ENCODE measurements around the gene SYCP2L.

SYCP2L gene

GRCh38 chr6:11006061-11006460, 119.2 kb downstream of the SYCP2L start:
- Histone ChIP-seq H3K4me3 (ENCODE audit: low read depth, low read length) (no peak overlapping the region), H3K9ac (ENCODE audit: low read depth, low read length) (no peak overlapping the region), H3K4me1 (ENCODE audit: control insufficient read depth, insufficient read depth, low read length) (peaks cover 11% of the 10 kb centered on the region), H3K27ac (ENCODE audit: low read depth, low read length) (no peak overlapping the region), H3K36me3 (ENCODE audit: control insufficient read depth, insufficient read depth, low read length) (no peaks in the 10 kb centered on the region), H3K27me3 (ENCODE audit: control insufficient read depth, insufficient read depth, low read length) (no peaks in the 10 kb centered on the region; the same call in 1 of the 2 replicates), H3K9me3 (ENCODE audit: control insufficient read depth, insufficient read depth, low read length) (no peaks in the 10 kb centered on the region)

DNA sequence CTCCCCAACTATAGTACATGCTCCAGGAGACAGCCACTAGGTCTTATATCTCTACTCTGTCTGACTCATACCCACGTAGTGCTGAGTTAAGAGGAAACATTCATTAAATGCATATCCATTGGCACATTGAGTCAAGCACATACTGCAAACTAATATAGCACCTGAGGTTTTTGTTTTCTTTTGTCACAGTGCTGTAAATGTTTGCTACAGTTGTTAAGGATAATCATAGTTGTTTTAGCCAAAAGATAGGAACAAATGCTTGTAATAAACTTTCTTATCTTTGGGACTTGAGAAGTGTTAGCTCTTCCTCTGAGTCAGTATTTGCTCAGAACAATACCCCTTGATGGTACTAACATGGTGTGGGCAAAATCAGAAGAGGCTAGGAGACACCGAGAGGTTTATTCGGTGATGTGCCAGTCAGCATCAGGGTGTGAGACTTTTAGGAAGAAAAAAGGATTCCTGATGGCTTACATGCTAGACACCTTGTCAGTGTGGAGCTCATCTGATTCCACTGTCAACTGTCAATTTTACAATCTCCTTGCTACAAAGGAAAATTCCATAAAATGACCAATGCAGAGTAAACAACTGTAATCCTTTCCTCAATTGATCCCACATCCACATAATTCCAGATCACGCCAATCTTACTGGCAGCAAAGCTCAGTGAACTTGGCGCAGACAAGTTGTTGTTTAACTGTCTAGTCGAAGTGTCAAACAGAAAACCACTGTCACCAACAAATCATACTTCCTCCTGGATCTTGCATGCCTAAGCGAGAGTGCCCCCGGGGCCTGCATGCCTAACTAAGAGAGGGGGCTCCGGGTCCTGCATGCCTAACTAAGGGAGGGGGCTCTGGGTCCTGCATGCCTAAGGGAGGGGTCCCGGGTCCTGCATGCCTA, 121.1 kb downstream of the SYCP2L start:
- Histone ChIP-seq H3K9ac (ENCODE audit: low read depth, low read length) (no peak overlapping the region), H3K27me3 (ENCODE audit: control insufficient read depth, insufficient read depth, low read length) (no peaks in the 10 kb centered on the region), H3K9me3 (ENCODE audit: control insufficient read depth, insufficient read depth, low read length) (no peaks in the 10 kb centered on the region), H3K36me3 (ENCODE audit: control insufficient read depth, insufficient read depth, low read length) (no peaks in the 10 kb centered on the region), H3K27ac (ENCODE audit: low read depth, low read length) (peak overlapping the region; percentile 59), H3K4me3 (ENCODE audit: low read depth, low read length) (no peak overlapping the region), H3K4me1 (ENCODE audit: control insufficient read depth, insufficient read depth, low read length) (peaks cover 11% of the 10 kb centered on the region)

DNA sequence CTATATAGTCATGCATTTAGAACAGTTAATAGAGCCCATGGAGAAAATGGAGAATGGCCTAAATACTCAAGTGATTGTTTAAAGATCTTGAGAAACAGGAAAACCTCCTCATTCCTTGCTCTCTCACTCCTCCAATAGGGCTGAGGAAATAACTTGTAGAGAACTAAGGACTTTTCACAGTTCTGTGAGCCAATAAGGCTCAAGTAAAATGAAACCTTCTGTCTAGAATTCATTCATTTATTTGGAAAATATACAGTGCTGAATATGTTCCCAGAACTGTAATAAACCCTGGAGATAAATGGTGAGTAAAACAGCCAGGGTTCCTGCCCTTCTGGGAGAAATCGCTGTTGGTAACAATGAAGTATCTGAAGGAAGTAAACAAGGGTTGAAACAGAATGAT, 122.0 kb downstream of the SYCP2L start:
- no peak overlapping the region for H3K4me3 ChIP-seq (ENCODE audit: low read depth, low read length)
- peaks cover 11% of the 10 kb centered on the region for H3K4me1 ChIP-seq (ENCODE audit: control insufficient read depth, insufficient read depth, low read length)
- H3K9me3 ChIP-seq (ENCODE audit: control insufficient read depth, insufficient read depth, low read length): no peaks in the 10 kb centered on the region
- no peaks in the 10 kb centered on the region for H3K27me3 ChIP-seq (ENCODE audit: control insufficient read depth, insufficient read depth, low read length)
- H3K27ac ChIP-seq (ENCODE audit: low read depth, low read length): peak overlapping the region; percentile 15
- H3K36me3 ChIP-seq (ENCODE audit: control insufficient read depth, insufficient read depth, low read length): no peaks in the 10 kb centered on the region
- H3K9ac ChIP-seq (ENCODE audit: low read depth, low read length): no peak overlapping the region

DNA sequence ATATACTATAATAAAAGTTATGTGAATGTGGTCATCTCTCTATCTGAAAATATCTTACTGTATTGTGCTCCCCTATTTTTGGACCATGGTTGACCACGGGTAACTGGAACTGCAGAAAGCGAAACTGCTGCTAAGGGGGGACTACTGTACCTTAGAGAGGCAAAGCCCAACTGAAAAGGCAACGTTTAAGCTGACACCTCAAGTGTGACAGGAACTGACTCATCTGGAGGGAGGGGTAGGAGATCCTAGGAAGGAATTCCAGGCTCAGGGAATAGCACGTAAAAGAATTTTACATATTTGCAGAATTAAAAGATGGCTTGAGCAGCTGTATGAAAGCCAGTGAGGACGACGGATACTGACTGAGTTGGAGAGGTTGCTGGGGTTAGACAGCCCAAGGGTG, 122.5 kb downstream of the SYCP2L start:
- H3K27me3 ChIP-seq (ENCODE audit: control insufficient read depth, insufficient read depth, low read length): no peaks in the 10 kb centered on the region
- no peak overlapping the region for H3K4me3 ChIP-seq (ENCODE audit: low read depth, low read length)
- no peak overlapping the region for H3K27ac ChIP-seq (ENCODE audit: low read depth, low read length)
- no peak overlapping the region for H3K9ac ChIP-seq (ENCODE audit: low read depth, low read length)
- peaks cover 11% of the 10 kb centered on the region for H3K4me1 ChIP-seq (ENCODE audit: control insufficient read depth, insufficient read depth, low read length)
- no peaks in the 10 kb centered on the region for H3K36me3 ChIP-seq (ENCODE audit: control insufficient read depth, insufficient read depth, low read length)
- H3K9me3 ChIP-seq (ENCODE audit: control insufficient read depth, insufficient read depth, low read length): no peaks in the 10 kb centered on the region

- Histone ChIP-seq H3K9ac (ENCODE audit: low read depth, low read length) (no peak overlapping the region), H3K4me1 (ENCODE audit: control insufficient read depth, insufficient read depth, low read length) (peaks cover 11% of the 10 kb centered on the region), H3K9me3 (ENCODE audit: control insufficient read depth, insufficient read depth, low read length) (no peaks in the 10 kb centered on the region), H3K36me3 (ENCODE audit: control insufficient read depth, insufficient read depth, low read length) (no peaks in the 10 kb centered on the region), H3K27me3 (ENCODE audit: control insufficient read depth, insufficient read depth, low read length) (no peaks in the 10 kb centered on the region), H3K4me3 (ENCODE audit: low read depth, low read length) (no peak overlapping the region), H3K27ac (ENCODE audit: low read depth, low read length) (no peak overlapping the region)
These were observed 125.0 kb downstream of the SYCP2L start for GRCh38 chr6:11011787-11012234.

DNA sequence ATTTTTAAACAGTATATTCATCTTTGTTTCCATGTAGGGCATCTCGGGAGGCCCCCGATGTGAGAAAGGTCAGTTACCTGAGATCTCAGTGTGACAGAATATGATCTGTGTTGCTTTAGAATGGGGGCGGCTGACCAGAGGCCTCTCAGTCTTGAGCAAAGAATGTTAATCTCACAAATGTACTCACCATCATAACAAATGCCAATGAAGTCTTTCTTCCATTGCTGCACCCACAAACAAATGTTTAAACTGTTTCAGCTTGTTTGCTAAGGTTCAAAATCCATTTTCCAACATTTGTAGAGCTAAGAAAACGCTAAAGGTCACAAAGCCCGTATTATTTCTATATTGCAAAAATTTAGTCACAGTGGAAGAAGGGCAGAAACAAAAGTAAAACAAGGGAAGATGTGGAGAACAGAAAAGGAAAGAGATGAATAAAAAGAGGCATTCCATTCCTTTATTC, 125.5 kb downstream of the SYCP2L start:
- Histone ChIP-seq H3K4me1 (ENCODE audit: control insufficient read depth, insufficient read depth, low read length) (peaks cover 11% of the 10 kb centered on the region), H3K27ac (ENCODE audit: low read depth, low read length) (no peak overlapping the region)

GRCh38 chr6:11012976-11013720, 126.3 kb downstream of the SYCP2L start:
- Histone ChIP-seq H3K27ac (ENCODE audit: low read depth, low read length) (no peak overlapping the region), H3K4me3 (ENCODE audit: low read depth, low read length) (no peak overlapping the region), H3K4me1 (ENCODE audit: control insufficient read depth, insufficient read depth, low read length) (peaks cover 9% of the 10 kb centered on the region), H3K27me3 (ENCODE audit: control insufficient read depth, insufficient read depth, low read length) (no peaks in the 10 kb centered on the region), H3K9me3 (ENCODE audit: control insufficient read depth, insufficient read depth, low read length) (no peaks in the 10 kb centered on the region), H3K9ac (ENCODE audit: low read depth, low read length) (no peak overlapping the region), H3K36me3 (ENCODE audit: control insufficient read depth, insufficient read depth, low read length) (no peaks in the 10 kb centered on the region)

More for the DNA sequence above, 125.5 kb downstream of the SYCP2L start:
- H3K4me3 ChIP-seq (ENCODE audit: low read depth, low read length): no peak overlapping the region
- H3K27me3 ChIP-seq (ENCODE audit: control insufficient read depth, insufficient read depth, low read length): no peaks in the 10 kb centered on the region
- H3K36me3 ChIP-seq (ENCODE audit: control insufficient read depth, insufficient read depth, low read length): no peaks in the 10 kb centered on the region
- H3K9me3 ChIP-seq (ENCODE audit: control insufficient read depth, insufficient read depth, low read length): no peaks in the 10 kb centered on the region
- H3K9ac ChIP-seq (ENCODE audit: low read depth, low read length): no peak overlapping the region

DNA sequence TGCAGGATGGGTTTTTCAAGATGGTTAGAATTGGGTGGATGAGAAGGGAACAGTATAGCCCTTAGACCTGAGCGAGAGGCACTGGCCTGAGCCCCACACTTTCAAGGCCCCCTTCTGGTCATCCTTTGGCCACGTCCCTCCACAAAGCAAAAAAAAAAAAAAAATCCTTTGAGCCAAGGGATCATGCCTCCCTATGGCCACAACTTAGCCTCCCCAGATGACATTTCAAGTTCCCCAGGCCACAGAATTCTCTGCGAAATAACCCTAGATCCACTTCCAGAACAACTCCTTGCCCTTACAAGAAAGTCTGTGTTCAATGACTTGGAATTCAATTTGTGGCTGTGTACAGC, 126.8 kb downstream of the SYCP2L start:
- Histone ChIP-seq H3K9ac (ENCODE audit: low read depth, low read length) (no peak overlapping the region), H3K27me3 (ENCODE audit: control insufficient read depth, insufficient read depth, low read length) (no peaks in the 10 kb centered on the region), H3K4me3 (ENCODE audit: low read depth, low read length) (no peak overlapping the region), H3K4me1 (ENCODE audit: control insufficient read depth, insufficient read depth, low read length) (peaks cover 4% of the 10 kb centered on the region; the same call in 1 of the 2 replicates), H3K36me3 (ENCODE audit: control insufficient read depth, insufficient read depth, low read length) (no peaks in the 10 kb centered on the region), H3K27ac (ENCODE audit: low read depth, low read length) (no peak overlapping the region), H3K9me3 (ENCODE audit: control insufficient read depth, insufficient read depth, low read length) (no peaks in the 10 kb centered on the region)

DNA sequence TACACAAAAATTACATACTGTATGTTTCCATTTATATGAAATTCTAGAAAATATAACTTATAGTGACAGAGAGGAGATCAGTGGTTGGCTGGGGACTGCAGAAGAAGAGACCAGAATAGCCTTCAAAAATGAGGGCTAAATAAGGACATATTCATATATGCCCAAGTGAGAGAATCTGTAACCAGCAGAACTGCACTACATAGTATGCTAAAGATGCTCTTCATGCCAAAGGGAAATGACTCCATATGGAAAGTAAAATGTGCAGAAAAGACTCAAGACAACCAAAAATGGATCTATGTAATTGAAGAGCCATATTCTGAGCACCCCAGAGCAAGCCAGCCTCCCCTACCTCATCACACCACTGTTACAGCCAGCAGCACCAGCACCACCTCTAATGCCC, 128.2 kb downstream of the SYCP2L start:
- Histone ChIP-seq H3K36me3 (ENCODE audit: control insufficient read depth, insufficient read depth, low read length) (no peaks in the 10 kb centered on the region), H3K4me1 (ENCODE audit: control insufficient read depth, insufficient read depth, low read length) (no peaks in the 10 kb centered on the region; the same call in 1 of the 2 replicates), H3K9ac (ENCODE audit: low read depth, low read length) (no peak overlapping the region), H3K4me3 (ENCODE audit: low read depth, low read length) (no peak overlapping the region), H3K27me3 (ENCODE audit: control insufficient read depth, insufficient read depth, low read length) (no peaks in the 10 kb centered on the region), H3K9me3 (ENCODE audit: control insufficient read depth, insufficient read depth, low read length) (no peaks in the 10 kb centered on the region), H3K27ac (ENCODE audit: low read depth, low read length) (no peak overlapping the region)

DNA sequence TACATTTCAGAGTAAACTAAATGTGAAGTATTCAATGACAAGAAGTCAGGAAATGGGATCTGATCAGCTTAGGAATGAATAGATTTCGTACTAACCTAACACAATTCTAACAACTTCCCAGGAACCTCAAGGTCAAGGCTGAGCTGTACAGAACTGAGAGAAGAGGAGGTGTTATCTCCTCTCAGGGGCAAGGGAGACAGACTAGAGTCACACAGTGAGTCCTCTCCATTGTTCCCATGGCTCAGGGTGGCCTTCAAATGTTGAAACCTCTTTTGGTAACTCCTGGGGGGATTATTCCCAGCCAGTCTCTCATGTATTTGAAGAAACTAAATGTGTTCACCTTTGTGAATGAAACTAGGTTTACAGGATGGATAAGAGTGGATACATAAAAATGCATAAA, 129.6 kb downstream of the SYCP2L start:
- no peak overlapping the region for H3K4me3 ChIP-seq (ENCODE audit: low read depth, low read length)
- H3K4me1 ChIP-seq (ENCODE audit: control insufficient read depth, insufficient read depth, low read length): peaks cover 9% of the 10 kb centered on the region
- H3K9ac ChIP-seq (ENCODE audit: low read depth, low read length): no peak overlapping the region
- no peaks in the 10 kb centered on the region for H3K36me3 ChIP-seq (ENCODE audit: control insufficient read depth, insufficient read depth, low read length)
- no peaks in the 10 kb centered on the region for H3K27me3 ChIP-seq (ENCODE audit: control insufficient read depth, insufficient read depth, low read length)
- H3K9me3 ChIP-seq (ENCODE audit: control insufficient read depth, insufficient read depth, low read length): no peaks in the 10 kb centered on the region
- no peak overlapping the region for H3K27ac ChIP-seq (ENCODE audit: low read depth, low read length)

GRCh38 chr6:11017090-11017489, 130.2 kb downstream of the SYCP2L start:
- Histone ChIP-seq H3K27ac (ENCODE audit: low read depth, low read length) (no peak overlapping the region), H3K9ac (ENCODE audit: low read depth, low read length) (no peak overlapping the region), H3K4me3 (ENCODE audit: low read depth, low read length) (no peak overlapping the region), H3K36me3 (ENCODE audit: control insufficient read depth, insufficient read depth, low read length) (no peaks in the 10 kb centered on the region), H3K9me3 (ENCODE audit: control insufficient read depth, insufficient read depth, low read length) (no peaks in the 10 kb centered on the region), H3K27me3 (ENCODE audit: control insufficient read depth, insufficient read depth, low read length) (no peaks in the 10 kb centered on the region), H3K4me1 (ENCODE audit: control insufficient read depth, insufficient read depth, low read length) (peaks cover 13% of the 10 kb centered on the region)

Data from HUES48 (cell line).